GM12875 (cell line): Measurements from ENCODE around the gene CYP11A1.
"Not testable (repeated sequence)": the region's sequence is repeated elsewhere in the genome, so short reads cannot be mapped to it uniquely, and the experiment has no call there.

Experiments used
- H3K4me3 ChIP-seq: one replicate; pipeline ENCODE4 v1.5.1; 2011; ENCODE audit warnings: low read depth, low read length, control low read depth
- TF ChIP-seq, protein P1 (sequence below): IDR thresholded peaks from 2 replicates; pipeline ENCODE4 v1.5.1; 2011; ENCODE audit warnings: low read depth, mild to moderate bottlenecking, control low read depth, inconsistent platforms, low read length, moderate library complexity, borderline replicate concordance; ENCODE audit not compliant: insufficient read depth

CYP11A1 gene

DNA sequence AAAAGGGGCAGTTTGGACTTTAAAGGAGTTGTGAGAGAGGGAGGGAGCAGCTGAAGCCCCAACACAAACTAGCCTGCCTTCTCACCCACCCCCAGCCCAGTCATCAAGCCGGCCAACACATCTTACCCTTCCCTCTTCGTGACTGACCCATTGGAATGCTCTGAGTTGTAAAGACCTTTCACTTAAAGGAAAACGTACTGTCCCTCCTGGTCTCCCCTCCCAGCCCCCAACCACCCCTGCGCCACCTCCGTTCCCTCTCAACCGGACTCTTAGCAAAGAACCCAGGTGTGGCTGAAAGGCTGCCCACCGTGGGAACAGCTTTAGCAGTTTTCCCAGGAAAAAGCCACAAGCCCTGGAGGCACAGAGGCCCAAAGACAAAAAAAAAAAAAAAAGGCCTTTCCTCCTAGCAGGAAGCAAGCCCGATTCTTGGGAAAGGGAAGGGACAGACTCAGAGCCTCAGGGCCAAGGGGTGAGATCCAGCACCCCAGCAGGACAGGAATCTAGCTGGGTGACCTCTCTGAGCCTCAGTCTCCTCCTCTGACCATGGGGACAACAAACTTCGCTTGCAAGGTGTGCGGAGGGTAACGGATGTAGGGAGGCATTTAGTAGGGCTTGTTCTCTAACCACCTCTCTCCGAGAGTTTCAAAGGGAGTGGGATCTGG lies 2.4 kb downstream of the CYP11A1 start:
- no peak overlapping the region for H3K4me3 ChIP-seq

DNA sequence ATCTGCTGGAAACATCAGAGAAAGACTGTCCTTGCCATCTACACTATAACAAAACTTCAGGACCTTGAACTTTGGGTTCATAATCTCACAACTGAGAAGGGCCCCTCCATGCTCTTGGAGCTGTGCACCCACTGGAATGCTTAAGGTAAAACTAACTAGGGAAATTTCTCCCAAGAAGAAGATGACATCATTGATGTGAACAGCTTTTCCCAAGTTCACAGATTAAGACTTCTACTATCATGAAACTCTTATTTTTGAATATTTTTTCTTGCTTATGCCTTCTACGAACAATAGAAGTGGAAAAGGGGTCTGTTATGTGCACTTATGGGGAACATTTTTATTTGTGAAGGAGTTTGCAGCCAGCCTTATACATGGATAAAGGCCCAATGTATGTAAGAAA lies 5.0 kb downstream of the CYP11A1 start:
- TF ChIP-seq, protein P1, sequence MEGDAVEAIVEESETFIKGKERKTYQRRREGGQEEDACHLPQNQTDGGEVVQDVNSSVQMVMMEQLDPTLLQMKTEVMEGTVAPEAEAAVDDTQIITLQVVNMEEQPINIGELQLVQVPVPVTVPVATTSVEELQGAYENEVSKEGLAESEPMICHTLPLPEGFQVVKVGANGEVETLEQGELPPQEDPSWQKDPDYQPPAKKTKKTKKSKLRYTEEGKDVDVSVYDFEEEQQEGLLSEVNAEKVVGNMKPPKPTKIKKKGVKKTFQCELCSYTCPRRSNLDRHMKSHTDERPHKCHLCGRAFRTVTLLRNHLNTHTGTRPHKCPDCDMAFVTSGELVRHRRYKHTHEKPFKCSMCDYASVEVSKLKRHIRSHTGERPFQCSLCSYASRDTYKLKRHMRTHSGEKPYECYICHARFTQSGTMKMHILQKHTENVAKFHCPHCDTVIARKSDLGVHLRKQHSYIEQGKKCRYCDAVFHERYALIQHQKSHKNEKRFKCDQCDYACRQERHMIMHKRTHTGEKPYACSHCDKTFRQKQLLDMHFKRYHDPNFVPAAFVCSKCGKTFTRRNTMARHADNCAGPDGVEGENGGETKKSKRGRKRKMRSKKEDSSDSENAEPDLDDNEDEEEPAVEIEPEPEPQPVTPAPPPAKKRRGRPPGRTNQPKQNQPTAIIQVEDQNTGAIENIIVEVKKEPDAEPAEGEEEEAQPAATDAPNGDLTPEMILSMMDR: no peak
- H3K4me3 ChIP-seq: no peak overlapping the region

More for the DNA sequence above, 2.4 kb downstream of the CYP11A1 start:
- TF ChIP-seq, protein P1: no peak

DNA sequence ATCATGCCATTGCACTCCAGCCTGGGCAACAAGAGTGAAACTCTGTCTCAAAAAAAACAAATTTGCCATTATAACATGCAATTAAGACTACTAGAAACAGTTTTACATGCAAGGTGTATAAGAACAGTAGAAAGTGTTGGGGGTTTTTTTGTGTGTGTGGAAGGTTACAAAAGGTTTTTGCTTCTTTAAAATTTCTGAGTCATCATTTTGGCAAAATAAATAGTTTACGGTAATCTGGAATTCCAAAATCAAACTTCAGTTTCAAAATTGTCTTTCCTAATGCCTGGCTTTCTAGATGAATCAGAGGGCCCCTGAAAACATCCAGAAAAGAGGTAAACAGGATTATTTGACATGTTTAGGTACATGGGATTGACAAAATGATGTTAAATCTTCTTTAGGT lies 6.6 kb downstream of the CYP11A1 start:
- not testable (repeated sequence) for H3K4me3 ChIP-seq

DNA sequence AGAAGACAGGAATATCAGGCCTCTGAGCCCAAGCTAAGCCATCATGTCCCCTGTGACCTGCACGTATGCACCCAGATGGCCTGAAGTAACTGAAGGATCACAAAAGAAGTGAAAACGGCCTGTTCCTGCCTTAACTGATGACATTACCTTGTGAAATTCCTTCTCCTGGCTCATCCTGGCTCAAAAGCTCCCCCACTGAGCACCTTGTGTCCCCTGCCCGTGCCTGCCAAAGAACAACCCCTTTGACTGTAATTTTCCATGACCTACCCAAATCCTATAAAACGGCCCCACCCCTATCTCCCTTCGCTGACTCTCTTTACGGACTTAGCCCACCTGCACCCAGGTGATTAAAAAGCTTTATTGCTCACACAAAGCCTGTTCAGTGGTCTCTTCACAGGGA lies 8.1 kb downstream of the CYP11A1 start:
- H3K4me3 ChIP-seq: not testable (repeated sequence)

DNA sequence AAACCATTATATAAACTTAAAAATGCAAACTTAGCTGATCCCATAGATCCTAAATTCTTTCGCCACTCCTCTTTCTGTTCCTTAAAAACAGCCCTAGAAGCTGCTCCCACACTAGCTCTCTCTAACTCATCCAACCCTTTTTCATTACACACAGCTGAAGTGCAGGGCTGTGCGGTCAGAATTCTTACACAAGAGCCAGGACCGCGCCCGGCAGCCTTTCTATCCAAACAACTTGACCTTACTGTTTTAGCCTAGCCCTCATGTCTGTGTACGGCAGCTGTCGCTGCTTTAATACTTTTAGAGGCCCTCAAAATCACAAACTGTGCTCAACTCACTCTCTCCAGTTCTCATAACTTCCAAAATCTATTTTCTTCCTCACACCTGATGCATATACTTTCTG lies 9.9 kb downstream of the CYP11A1 start:
- H3K4me3 ChIP-seq: not testable (repeated sequence)

DNA sequence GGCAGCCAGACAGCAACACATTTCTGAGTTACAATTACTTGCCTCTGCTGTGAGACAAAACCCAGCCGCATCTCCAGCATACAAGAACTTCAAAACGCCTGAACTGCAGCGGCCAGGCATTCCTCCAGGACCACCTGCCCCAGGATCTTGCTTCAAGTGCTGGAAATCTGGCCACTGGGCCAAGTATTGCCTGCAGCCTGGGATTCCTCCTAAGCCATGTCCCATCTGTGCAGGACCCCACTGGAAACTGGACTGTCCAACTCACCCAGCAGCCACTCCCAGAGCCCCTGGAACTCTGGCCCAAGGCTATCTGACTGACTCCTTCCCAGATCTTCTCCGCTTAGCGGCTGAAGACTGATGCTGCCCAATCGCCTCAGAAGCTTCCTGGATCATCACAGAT lies 11.4 kb downstream of the CYP11A1 start:
- H3K4me3 ChIP-seq: not testable (repeated sequence)

DNA sequence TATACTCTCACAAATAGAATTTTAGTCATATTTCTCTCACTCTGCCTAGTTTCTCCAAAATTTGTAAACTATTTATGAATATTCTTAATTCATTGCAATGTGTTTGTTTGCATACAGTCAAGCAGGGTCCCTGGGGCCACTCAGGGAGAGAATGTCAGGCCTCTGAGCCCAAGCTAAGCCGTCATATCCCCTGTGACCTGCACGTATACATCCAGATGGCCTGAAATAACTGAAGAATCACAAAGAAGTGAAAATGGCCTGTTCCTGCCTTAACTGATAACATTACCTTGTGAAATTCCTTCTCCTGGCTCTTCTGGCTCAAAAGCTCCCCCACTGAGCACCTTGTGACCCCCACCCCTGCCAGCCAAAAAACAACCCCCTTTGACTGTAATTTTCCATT lies 13.5 kb downstream of the CYP11A1 start:
- H3K4me3 ChIP-seq: not testable (repeated sequence)

DNA sequence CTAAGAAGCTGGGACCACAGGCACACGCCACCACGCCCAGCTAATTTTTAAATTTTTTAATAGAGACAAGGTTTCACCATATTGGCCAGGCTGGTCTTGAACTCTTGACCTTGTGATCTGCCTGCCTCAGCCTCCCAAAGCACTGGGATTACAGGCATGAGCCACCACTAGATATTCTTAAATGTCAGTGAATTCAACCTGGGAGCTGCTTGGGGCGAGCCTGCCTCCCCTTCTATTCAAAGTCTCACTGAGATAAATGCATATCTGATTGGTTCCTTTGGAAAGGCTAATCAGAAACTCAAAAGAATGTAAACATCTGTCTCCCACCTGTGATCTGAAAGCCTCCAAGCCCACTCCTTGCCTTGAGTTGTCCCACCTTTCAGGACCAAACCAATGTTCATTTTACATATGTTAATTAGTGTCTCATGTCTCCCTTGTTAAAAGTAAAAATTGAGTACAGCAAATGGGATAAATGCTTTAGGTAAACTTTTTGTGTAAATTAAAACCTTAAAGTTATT lies 15.0 kb downstream of the CYP11A1 start:
- TF ChIP-seq, protein P1: no peak
- H3K4me3 ChIP-seq: no peak overlapping the region

DNA sequence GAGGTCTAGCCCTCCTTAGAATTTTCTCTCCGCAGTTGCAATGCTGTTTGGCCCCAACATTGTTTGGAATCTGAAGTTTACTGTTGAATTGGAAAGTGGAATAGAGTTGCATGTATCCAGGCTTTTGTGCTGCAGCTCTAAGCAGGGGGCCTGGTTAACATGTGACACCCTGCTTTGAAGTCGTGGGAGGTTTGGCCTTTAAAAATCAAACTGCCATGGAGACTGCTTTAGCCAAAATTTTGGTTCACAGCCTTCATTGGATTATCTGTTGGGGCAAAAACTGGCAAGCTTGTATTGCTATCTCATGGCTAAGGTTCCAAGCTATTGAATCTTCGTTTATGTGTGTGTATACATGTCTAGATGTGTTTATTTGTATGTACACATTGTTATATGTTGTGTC lies 15.8 kb downstream of the CYP11A1 start:
- TF ChIP-seq, protein P1: no peak
- no peak overlapping the region for H3K4me3 ChIP-seq

DNA sequence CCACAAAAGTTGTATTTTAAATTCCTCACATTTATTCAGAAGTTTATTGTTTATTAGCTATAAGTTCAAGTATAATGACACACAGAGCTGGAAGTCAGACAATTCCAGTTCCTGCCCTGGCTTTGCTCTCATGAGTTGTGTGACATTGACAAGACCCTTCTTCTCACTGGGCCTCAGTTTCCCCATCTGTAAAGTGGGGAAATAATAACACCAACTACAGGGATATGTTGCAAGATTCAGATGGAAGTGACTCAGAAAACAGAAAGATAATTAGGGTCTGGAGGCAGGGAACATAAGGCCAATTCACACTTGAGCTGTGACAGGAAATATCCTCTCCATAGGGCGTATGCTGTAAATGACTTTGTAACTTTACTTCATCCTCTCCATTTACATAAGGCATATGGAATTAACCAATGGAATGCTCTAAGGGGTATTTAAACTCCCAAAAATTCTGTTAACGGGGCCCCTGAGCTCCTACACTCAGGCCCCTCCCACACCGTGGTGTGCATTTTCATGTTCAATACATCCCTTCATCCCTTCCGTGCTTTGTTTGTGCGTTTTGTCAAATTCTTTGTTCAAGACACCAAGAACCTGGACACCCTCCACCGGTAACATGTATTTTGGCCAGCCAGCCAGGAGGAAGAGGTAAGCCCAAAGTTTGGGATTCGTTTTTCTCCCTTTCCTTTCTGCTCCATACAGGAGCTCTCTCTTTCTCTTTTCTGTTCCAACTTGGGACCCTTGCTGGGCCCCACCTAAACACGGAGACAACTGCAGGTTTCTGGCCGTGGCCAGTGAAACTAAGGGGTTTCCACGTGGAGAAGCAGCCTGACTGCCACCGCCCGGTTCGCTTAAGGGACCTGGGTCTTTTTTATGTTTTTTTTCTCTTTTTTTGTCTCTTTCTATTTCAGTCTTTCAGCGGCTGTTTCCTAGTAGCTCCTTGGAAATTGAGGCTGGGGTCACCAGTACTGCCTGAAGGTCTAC lies 16.9 kb downstream of the CYP11A1 start:
- TF ChIP-seq, protein P1: no peak
- no peak overlapping the region for H3K4me3 ChIP-seq
